Measurements from ENCODE around the gene AAMP. TPM values are rescaled to one million over a fixed set of nuclear protein-coding genes. Genes with fewer than 3 reads are reported as not detected.

Gene AAMP
- total RNA-seq, 1 donor from 2014 or later, result 39.6 TPM

DNA sequence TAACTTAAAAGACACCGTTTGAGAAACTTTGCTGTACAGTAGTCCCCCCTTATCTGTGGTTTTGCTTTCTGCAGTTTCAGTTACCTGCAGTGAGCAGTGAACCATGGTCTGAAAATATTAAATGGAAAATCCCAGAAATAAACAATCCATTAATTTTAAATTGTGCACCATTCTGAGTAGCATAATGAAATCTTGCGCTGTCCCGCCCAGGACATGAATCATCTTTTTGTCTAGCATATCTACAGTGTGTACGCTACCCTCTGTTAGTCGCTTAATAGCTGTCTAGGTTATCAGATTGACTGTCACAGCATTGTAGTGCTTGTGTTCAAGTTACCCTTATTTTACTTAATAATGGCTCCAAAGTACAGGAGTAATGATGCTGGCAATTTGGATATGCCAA, 46.9 kb downstream of the AAMP start:
- no peaks in the 10 kb centered on the region for H3K9me3 Mint-ChIP-seq (ENCODE audit: low read depth)
- H3K4me1 Mint-ChIP-seq (ENCODE audit: low read depth), result peaks cover 73% of the 10 kb centered on the region
- H3K27ac Mint-ChIP-seq (ENCODE audit: unreplicated experiment), result no peak overlapping the region
- no peak for DNase-seq (ENCODE audit: low spot score)
- peaks cover 22% of the 10 kb centered on the region for H3K36me3 Mint-ChIP-seq (ENCODE audit: low read depth)
- no peak overlapping the region for H3K4me3 Mint-ChIP-seq (ENCODE audit: unreplicated experiment)
- TF ChIP-seq, protein P1, sequence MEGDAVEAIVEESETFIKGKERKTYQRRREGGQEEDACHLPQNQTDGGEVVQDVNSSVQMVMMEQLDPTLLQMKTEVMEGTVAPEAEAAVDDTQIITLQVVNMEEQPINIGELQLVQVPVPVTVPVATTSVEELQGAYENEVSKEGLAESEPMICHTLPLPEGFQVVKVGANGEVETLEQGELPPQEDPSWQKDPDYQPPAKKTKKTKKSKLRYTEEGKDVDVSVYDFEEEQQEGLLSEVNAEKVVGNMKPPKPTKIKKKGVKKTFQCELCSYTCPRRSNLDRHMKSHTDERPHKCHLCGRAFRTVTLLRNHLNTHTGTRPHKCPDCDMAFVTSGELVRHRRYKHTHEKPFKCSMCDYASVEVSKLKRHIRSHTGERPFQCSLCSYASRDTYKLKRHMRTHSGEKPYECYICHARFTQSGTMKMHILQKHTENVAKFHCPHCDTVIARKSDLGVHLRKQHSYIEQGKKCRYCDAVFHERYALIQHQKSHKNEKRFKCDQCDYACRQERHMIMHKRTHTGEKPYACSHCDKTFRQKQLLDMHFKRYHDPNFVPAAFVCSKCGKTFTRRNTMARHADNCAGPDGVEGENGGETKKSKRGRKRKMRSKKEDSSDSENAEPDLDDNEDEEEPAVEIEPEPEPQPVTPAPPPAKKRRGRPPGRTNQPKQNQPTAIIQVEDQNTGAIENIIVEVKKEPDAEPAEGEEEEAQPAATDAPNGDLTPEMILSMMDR (IDR thresholded peaks at IDR 0.05), result no peak
- no peaks in the 10 kb centered on the region for H3K27me3 Mint-ChIP-seq (ENCODE audit: low read depth)

DNA sequence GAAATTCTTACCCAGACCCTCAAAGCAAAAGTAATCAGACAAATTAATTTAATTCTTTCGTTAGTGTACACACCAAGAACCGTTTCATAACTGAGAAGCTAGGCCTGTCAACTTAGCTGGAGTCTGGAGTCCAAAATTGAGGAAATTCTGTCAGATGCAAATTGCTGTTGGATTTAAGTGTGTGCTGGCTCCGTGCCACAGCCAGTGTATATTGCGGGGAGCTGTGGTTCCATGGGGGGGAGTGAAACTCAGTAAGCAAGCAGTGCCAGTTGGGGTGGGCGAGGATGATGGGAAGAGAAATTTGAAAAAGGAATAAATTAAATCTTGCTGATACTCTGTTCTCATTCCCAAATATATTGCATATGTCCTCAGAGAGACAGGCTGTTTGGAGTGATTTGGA, 48.9 kb downstream of the AAMP start:
- Mint-ChIP-seq H3K27me3 (ENCODE audit: low read depth) (no peaks in the 10 kb centered on the region), H3K27ac (ENCODE audit: unreplicated experiment) (peak overlapping the region; percentile 8), H3K9me3 (ENCODE audit: low read depth) (no peaks in the 10 kb centered on the region), H3K36me3 (ENCODE audit: low read depth) (peaks cover 12% of the 10 kb centered on the region), H3K4me3 (ENCODE audit: unreplicated experiment) (no peak overlapping the region), H3K4me1 (ENCODE audit: low read depth) (peaks cover 72% of the 10 kb centered on the region)
- TF ChIP-seq, protein P1 (IDR thresholded peaks at IDR 0.05), result no peak
- DNase-seq (ENCODE audit: low spot score), result no peak

DNA sequence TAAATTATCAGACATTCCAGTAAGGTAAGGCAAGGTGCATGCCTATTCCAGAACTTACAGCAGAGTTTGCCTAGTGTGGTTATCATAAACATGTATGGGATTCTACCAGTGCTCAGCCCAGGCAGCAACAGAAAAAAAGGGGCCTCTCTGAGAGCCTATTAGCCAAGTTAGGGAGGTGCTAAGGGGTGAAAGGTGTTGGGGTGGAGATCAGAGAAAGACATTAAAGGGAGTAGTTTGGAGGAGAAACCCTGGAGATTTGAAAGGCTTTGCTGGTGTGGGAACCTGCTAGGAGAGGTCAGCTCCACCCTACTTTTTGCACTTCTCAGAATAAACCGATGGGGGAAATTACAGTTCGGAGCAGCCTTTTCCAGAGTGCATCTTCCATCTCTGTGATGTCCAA, 50.0 kb downstream of the AAMP start:
- Mint-ChIP-seq H3K9me3 (ENCODE audit: low read depth) (no peaks in the 10 kb centered on the region), H3K36me3 (ENCODE audit: low read depth) (peaks cover 7% of the 10 kb centered on the region), H3K27ac (ENCODE audit: unreplicated experiment) (peak overlapping the region; percentile 90), H3K4me1 (ENCODE audit: low read depth) (peaks cover 70% of the 10 kb centered on the region), H3K4me3 (ENCODE audit: unreplicated experiment) (peak overlapping the region; percentile 92), H3K27me3 (ENCODE audit: low read depth) (no peaks in the 10 kb centered on the region)
- DNase-seq (ENCODE audit: low spot score), result no peak
- TF ChIP-seq, protein P1 (IDR thresholded peaks at IDR 0.05), result no peak

DNA sequence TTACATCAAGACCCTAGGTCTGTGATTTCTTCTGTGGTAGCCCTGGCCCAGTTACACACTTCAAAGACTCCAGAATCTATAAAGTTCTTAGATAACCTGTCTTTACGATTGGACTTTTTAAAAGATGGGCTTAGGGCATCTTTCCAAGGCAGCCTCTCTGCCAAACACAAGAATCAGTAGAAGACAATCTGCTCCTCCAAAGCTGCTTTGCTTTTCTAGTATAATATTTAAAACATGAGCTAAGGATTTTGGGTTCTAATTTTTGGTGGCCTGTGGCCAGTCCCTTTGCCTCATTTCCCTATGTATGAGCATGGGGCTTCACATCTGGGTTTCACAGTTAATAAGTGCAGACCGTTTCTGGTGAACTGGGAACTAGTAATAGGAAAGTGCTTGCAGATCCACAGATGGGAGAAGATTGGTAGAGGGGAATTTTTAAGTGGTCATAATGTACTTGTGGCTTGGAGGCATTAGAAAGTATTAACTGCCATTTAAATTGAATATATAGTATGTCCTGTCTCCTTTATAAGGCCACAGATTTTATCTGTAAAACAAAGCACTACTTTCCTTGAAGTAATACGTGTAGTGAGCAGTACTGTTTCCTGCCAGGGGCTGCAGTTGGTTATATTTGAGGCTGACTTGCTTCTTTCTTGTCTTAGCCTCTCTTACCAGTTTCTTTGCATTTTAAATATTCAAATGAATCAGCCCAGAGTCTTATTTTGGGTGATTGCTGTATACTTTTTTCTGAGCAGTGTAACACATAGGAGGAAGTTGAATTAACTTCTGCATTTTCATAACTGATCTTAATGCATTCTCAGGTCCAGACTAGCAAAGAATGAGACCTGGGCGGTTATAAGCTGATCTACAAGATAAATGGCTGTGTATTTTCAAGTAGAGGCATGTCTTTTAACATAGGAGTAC, 51.4 kb downstream of the AAMP start:
- peak overlapping the region; percentile 90 for H3K27ac Mint-ChIP-seq (ENCODE audit: unreplicated experiment)
- H3K36me3 Mint-ChIP-seq (ENCODE audit: low read depth), result peaks cover 1% of the 10 kb centered on the region
- H3K9me3 Mint-ChIP-seq (ENCODE audit: low read depth), result no peaks in the 10 kb centered on the region
- peak overlapping the region; percentile 92 for H3K4me3 Mint-ChIP-seq (ENCODE audit: unreplicated experiment)
- DNase-seq (ENCODE audit: low spot score), result no peak
- H3K4me1 Mint-ChIP-seq (ENCODE audit: low read depth), result peaks cover 56% of the 10 kb centered on the region
- TF ChIP-seq, protein P1 (IDR thresholded peaks at IDR 0.05), result no peak
- H3K27me3 Mint-ChIP-seq (ENCODE audit: low read depth), result no peaks in the 10 kb centered on the region

DNA sequence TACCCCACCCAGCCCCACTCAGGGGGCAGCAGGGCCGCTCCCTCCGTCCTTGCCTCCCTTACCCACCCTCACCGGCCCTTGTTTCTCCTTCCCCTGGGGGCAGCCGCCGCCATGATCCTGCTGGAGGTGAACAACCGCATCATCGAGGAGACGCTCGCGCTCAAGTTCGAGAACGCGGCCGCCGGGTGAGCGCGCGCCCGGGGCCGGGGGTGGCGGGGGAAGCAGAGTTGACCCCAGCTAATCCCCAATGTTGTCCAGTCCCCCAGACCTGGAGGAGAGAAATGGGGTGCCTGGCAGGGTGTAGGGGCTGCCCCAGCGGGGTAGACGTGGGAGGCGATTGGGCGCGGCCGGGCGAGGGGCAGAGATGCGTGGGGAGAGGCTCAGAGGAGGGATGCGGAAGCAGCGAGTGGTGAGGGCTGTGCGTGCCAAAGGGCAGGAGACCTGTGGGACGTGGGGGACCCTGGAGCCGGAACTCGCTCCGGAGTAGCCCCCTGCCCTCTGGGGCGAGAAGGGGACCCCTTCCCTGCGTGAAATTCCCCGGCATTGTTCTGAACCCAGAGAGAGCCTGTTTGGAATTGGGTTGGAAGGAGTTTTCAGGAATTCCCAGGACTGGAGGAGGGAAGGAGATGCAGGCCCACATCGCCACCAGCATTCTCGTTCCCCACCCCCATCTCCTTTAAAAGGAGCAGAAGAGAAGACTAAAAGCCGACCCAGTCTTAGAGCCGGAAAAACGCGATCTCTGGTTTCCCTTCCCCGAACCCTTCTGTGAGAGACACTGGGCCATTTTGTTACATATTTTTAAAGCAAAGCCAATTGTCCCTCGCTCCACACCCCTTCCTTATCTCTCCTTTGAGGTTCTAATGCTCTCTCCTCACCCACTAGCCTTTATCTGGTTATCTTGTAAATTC, 52.3 kb downstream of the AAMP start:
- peak overlapping the region; percentile 92 for H3K4me3 Mint-ChIP-seq (ENCODE audit: unreplicated experiment)
- peaks cover 47% of the 10 kb centered on the region for H3K4me1 Mint-ChIP-seq (ENCODE audit: low read depth)
- TF ChIP-seq, protein P1 (IDR thresholded peaks at IDR 0.05), result no peak
- H3K27ac Mint-ChIP-seq (ENCODE audit: unreplicated experiment), result peak overlapping the region; percentile 90
- DNase-seq (ENCODE audit: low spot score), result no peak
- H3K27me3 Mint-ChIP-seq (ENCODE audit: low read depth), result peaks cover 3% of the 10 kb centered on the region
- H3K36me3 Mint-ChIP-seq (ENCODE audit: low read depth), result peaks cover 1% of the 10 kb centered on the region
- H3K9me3 Mint-ChIP-seq (ENCODE audit: low read depth), result no peaks in the 10 kb centered on the region
